HUDEP-2 (cell line): ENCODE data around the gene SIPA1.

Source experiments
- DNase-seq, 76 experiments: peaks; one replicate each; lab custom pipeline; 2025; ENCODE audit not compliant: unreplicated experiment in 76 of 76; lab: John Stamatoyannopoulos, UW

Gene SIPA1

GRCh38 chr11:65640483-65641296, 2.8 kb downstream of the SIPA1 start:
- DNase-seq, result no peak

- DNase-seq, result no peak
Observed at GRCh38 chr11:65641297-65642013, 3.6 kb downstream of the SIPA1 start.

GRCh38 chr11:65642014-65642671, 4.2 kb downstream of the SIPA1 start:
- DNase-seq, result no peak

DNA sequence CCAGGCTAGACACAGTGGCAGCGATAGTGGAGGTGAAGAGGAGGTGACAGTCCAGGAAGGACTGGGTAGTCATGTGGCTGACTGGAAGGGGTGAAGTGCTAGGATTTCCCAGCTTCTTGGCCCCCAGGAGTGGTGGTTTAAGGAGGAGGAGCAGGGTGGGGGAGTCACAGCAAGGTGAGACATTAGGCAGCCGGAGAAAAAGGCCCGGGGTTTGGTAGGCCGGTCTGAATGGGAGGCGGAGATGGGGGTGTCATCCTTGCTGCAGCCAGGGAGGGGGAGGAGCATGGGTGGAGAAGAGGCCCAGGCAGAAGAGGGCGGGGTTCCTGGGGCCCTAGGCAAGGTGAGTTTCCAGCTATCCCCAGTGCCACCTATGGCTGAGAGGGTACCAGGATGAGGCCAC, 6.1 kb downstream of the SIPA1 start:
- DNase-seq, result peak in 35 of 76 experiments; percentile 1 to 46 (median 25)

GRCh38 chr11:65644837-65645236, 6.9 kb downstream of the SIPA1 start:
- DNase-seq, result no peak

- no peak for DNase-seq
Observed at GRCh38 chr11:65645710-65646109, 7.8 kb downstream of the SIPA1 start.

DNA sequence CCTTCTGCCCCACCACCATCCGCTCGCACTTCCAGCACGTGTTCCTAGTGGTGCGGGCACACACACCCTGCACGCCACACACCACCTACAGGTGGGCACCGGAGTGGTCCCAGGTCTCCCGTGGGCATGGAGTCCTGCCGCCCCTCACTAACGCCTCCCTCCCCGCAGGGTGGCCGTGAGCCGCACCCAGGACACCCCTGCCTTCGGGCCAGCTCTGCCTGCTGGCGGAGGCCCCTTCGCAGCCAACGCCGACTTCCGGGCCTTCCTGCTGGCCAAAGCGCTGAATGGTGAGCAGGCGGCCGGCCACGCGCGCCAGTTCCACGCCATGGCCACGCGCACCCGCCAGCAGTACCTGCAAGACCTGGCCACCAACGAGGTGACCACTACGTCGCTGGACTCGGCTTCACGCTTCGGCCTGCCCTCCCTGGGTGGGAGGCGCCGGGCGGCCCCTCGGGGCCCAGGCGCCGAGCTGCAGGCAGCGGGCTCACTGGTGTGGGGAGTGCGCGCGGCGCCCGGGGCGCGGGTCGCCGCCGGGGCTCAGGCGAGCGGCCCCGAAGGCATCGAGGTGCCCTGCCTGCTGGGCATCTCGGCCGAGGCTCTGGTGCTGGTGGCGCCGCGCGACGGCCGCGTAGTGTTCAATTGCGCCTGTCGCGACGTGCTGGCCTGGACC, 8.5 kb downstream of the SIPA1 start:
- no peak for DNase-seq

GRCh38 chr11:65646958-65647701, 9.2 kb downstream of the SIPA1 start:
- no peak for DNase-seq

GRCh38 chr11:65648997-65649493, 11.1 kb downstream of the SIPA1 start:
- DNase-seq, result no peak

DNA sequence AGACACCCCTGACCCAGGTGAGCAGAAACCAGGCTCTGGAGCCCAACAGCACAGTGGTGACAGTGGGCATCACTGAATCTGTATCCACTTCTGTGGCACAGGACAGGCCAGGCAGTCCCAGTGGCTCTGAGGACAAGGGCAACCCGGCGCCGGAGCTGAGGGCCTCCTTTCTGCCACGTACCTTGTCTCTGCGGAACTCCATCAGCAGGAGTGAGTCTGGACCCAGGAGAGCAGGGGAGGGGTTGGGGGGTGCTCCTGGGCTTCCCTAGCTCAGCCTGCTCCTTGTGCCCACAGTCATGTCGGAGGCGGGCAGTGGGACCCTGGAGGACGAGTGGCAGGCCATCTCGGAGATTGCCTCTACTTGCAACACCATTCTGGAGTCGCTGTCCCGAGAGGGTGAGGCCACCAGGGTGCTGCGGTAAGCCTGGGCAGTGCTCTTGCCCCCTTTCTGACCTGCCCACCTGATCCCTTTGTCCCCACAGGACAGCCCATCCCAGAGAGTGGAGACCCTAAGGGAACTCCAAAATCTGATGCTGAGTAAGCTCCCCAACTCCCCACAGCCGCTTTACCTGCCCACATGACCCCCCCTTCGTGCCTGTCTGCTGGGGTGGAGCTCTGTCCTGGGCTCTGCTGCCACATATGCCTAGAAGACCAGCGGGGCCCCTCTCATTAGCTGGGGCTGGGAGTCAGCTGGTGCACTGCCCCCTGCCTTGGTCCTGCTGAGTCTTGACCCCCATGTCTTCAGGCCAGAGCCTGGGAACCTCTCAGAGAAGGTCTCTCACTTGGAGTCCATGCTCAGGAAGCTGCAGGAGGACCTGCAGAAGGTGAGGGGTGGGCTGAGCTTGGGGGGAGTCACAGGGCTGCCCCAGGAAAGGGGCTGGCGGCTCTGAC, 12.0 kb downstream of the SIPA1 start:
- DNase-seq, result no peak

DNA sequence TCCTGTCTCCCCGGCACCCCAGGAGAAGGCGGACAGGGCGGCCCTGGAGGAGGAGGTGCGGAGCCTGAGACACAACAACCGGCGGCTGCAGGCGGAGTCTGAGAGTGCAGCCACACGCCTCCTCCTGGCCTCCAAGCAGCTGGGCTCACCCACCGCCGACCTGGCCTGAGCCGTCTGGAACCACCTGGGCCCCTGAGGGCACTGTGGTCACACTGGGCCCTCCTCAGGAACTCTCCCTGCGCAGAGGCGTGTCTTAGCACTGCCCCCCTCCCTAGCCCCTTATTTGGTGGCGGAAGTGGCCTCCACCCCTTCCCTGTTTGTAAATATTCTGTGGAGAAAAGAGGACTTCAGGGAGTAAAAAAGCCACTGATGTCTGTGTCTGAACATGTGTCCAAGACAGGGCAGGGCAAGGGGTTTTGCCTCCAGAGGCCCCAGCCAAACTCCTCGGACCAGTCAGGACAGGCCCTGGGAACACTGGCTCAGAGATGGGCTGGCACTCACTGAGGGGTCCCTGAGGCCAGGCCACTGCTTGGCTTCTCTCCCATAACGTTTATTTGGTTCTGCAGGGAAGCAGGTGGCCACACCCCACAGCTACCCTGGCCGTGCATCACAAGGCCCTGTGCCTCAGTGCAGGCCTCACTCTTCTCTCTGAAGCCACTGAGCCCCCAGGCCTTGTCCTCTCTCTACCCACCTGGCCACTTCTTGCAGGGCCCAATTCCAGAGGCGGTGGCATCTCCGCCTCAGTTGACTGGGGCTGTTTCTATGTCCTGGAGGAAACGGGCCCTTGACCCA, 12.8 kb downstream of the SIPA1 start:
- DNase-seq, result no peak

GRCh38 chr11:65651339-65651588, 13.4 kb downstream of the SIPA1 start:
- no peak for DNase-seq

DNA sequence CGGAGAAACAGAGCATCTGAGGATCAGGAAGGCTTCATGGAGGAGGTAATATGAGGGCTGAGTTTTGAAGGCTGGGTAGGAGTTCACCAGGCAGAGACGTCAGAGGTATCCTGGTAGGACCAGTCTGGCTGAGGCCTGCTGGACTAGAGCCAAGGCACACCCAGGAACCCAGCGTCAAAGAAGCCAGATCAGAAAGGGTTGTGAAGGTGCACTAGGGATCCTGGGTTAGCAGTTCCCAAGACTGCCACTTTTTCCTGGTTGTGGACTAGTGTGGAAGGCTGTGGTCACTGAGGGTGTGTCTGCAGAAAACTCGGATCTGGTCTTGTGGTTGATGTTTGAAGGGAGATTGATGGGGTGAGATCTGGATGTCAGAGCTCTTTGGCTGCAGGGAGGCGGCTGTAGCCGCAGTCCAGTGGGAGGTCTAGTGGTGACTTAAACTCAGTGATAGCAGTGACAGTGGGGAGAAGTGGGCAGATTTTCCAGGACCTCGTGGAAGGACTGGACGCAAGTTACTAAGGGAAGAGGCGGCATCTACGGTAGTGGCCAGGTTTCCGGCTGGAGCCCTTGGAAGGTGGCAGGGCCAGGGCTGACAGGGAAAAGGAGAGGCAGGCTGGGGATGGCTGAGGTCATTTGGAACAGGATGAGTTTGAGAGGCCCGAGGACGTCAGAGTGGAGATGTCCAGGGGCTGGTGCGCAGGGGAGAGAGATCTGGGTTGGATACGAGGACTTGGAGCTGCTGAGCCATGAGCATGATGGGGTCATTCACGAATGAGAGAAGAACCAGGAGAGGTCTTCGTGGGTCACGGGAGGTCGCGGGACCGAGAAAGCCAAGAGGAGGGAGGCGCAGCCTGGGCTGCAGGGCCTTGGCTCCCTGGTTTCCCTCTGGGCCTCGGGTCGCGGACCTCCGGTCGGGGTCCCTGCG, 13.9 kb downstream of the SIPA1 start:
- DNase-seq, result peak in 58 of 76 experiments; percentile 4 to 65 (median 41)

DNA sequence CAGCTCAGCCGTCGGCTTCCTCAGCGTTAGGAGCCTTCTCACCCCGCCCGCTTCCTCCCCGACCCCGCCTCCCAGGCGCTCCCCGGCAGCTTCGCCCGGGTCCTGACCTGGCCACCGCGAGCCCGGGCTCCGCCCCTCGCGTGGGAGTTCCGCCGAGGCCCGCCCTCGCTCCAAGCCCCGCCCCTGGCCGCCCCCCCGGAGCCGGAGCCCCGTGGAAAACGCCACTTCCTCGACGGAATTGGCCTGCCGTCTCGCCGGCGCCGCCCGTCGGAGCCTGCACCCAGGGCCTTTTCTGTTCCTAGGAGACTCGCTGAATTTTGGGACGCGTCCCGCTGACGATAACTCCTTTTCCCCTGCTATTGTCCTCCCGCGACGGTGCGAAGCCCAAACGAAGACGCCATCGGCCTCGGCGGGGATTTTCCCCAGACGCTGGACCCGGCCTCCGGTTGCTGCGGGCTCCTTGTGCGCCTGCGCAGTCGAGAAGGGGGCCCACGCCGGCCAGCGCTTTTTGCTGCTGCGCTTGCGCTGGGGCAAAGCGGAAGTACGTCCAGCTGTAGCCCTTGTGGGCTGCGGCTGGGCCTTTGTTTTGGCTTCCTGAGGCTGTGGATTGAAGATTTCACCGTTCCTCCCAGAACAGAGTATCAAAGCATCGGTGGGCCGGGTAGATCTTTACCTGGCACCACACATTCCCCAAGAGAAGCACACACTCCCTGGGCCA, 14.8 kb downstream of the SIPA1 start:
- DNase-seq, result peak in 72 of 76 experiments; percentile 45 to 95 (median 82)

- DNase-seq, result peak in 1 of 76 experiments; percentile 15
Observed at GRCh38 chr11:65653229-65654225, 15.6 kb downstream of the SIPA1 start.
